Inflammatory macrophage treated with lipopolysaccharide for 4 hours (primary cell): ENCODE results near the gene ALOX5AP.

Experiments used
- DNase-seq: peaks from one replicate; pipeline ENCODE4 v3.0.0-alpha.2; 2020

The ALOX5AP gene

DNA sequence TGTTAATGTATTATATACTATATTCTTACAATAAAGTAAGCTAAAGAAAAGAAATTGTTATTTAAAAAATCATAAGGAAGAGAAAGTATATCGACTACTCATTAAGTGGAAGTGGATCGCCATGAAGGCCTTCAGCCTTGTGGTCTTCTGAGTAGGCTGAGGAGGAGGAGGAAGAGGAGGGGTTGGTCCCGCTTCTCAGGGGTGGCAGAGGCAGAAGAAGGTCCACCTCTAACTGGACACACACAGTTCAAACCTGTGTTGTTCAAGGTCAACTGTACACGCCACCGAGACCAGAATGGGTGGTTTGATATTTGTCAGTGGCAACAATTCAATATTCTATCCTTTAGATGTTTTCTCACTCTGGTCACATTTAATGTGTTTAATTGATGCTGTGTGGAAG, 67.2 kb downstream of the ALOX5AP start:
- DNase-seq: peak; percentile 48

DNA sequence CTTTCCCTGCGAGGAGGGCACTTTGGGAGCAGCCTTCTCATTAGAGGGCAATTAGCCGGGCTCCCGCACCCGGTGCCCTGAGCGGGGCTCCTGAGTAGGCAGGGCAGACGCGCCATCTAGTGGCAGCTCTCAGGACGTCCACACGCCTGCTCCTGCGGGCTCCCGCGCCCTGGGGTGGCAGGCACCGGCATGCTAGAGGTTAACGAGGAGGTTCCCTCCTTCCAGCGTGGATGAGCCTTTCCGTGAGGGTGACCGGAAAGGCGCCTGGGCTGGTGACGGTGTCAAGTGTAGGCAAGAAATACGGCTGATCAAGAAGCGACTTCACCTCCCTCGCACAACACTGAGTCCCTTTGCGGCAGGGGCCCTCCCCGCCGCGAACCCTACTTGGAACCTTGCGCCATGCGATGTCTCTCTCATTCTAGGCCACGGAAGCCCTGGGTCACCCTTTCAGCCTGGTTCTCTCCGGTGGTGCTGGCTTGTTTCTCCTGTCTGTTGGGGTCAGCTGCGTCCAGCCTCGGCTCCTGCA, 67.7 kb downstream of the ALOX5AP start:
- peak; percentile 80 for DNase-seq

DNA sequence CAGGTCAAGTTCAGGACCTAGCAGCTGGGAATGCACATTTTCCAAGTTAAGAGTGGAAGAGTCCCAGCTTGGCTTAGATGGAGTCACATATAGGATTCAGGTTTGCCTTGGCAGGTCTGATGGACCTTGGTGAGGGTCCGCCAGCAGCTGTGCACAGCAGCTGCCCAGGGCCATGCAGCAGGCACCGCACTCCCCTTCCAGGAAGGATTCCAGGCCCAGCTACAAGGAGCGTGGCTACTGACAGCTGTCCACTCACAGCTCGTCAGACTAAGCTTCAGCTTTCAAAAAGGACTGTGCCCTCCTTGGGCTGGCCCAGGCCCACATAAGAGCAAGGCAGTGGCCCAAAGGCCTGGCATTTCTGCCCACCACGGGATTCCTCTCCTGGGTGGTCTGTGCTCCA, 68.4 kb downstream of the ALOX5AP start:
- no peak for DNase-seq

DNA sequence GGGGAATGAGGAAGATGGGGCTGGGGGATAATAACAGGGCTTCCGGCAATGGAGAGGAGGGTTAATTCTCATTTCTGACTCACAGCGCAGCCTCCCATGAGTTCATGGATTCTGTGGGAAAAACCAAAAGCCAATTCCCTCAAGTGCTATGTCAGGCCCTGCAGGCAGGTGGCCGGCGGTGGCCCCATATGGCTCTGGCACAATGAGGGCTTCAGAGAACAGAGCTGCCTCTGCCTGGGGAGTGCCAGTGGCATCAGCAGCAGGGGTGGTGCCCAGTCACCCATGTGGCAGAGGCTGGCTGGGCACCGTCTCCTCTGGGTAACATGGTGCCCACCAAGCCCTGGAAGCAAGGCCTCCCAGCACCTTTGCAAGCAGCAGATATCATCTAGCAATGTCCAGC, 69.1 kb downstream of the ALOX5AP start:
- DNase-seq: no peak

DNA sequence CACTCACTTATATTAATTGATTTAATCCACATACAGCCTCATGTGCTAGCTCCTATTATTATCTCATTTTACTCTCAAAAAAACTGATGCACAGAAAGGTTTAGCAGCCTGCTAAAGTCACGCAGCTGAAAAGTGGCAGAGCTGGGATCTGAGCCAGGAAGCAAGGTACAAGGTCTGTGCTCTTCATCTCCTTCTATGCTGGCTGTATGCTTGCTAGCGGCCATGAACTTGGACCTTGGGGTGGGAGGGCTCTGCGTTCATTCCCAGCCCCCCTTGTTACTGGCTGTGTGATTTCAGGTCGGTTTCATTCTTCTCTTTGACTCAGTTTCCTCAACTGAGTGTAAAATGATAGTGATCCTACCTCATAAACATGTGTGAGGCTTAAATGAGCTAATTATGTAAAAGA, 69.8 kb downstream of the ALOX5AP start:
- no peak for DNase-seq

DNA sequence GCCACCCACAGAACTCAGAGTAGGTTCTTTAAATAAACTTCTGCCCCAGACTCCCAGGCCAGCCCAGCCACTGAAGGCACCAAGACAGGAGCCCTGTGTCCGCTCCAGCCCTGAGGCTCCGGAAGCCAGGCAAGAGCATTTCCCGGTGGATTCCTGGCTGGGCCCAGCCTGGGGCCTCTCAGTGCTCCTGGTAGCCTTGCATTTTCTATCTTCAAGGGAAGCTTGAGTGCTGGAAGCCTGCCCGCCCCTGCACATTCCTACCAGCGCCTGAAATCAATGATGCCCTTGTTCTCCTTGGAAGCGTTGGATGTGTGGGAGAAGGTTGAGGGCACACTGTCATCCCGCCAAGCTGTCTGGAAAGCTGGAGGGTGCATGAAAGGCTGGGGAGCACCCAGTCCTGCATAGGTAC, 70.3 kb downstream of the ALOX5AP start:
- no peak for DNase-seq

DNA sequence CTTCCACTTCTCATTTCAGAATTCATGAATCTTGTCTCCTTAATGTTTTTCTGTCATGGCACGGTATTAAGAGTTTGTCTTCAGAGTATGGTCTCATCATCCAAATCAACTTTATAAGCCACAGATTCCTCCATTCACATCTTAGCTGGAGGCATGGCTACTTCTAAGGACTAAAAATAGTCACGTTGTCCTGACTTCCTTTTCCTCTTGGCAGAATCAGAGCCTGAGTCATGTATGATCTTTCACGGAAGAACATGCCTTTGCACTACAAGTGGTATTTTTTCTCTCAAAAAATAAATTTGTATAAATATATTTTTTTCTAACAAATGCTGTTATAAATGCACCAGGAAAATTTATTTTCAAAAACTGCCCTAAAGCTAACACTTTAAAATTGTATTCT, 71.4 kb downstream of the ALOX5AP start:
- peak; percentile 75 for DNase-seq

DNA sequence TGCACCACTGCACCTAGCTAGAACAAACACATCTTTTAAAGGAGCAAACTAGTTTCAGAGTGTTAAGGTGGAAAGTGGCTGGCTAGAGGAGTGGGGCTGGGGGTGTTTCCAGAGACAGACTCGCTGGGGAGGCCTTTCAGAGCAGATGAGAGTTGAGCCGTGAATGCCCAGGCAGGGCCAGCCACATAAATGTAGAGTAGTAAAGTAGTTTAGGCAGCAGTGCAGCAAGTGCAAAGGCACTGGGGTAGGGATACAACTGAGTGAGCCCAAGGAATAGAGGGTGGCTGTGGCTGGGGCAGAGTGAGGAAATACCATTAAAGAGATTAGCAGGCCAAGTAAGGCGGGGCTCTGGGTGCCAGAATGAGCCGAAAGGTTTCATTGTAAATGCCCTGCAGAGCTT, 72.0 kb downstream of the ALOX5AP start:
- DNase-seq: no peak

DNA sequence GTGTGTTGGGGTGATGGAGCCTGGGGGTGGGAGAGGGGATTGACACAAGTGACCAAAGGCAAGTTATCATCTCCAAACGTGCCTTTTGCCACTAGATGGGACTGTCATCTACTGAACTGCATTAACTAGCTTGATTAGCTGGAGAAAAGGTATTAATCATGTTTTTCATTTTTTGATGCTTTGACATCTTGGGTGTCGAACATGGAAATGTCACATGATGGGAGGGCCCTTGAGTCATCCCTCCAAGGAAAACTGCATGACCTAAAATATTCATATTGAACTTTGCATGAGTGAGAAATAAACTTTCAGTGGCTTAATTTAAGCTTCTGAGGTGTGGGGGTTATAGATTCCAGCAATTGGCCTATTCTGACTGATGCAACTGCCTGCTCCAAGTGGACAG, 73.3 kb downstream of the ALOX5AP start:
- DNase-seq: no peak

DNA sequence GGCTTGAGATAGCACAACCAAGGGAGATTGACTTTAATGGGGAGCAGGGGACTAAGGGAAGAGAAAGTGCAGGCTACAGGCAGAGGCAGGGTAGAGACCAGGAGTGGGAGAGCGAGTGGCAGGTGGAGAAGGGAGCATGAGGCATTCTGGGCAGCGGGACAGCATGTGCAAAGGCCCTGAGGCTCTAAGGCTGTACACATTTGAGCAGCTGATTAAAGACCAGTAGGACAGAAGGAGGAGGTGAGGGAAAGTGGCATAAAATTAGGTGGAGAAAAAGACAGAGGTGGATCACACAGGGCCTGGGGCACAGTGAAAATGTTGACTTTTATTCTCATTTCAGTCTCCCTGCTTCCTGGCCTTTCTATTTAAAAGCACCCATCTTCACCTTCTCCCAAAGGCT, 74.4 kb downstream of the ALOX5AP start:
- no peak for DNase-seq

DNA sequence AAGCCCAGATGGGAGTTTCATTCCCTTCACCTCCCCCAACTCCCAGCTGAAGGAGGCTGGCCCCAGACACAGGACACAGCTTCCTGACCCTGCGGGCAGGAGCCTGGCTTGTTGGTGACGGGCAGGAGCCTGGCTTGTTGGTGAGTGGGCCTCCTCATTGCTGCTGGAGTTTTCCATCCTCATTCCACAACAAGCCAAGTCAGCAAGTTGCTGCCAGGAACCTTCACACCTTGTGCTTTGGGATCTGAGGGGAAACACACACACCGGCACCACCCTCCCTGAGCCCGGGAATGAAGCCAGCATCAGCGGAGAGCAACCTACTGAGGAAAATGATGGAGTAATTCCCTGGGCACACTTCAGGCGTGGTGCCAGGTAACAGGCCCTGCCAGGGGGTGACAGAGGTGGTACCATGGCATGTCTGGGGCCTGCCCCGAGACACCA, 74.9 kb downstream of the ALOX5AP start:
- no peak for DNase-seq

DNA sequence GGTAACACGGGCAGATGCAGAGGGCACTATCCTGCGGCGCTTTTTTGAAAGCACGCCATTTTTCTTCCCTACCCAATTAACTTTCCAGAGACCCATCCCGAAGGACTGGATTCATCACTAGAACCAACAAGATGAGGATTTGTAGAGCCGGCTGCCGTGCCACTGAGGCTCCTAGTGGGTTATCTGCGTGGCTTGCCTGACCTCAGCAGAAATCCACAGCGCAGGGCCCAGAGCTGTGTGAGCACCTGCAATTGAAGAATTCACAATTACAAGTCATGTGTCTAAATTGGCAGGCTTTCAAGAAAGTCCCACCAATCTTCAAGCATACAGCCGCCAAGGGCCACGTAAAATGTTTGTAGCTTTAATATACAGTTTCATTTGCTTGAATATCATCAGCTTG, 75.5 kb downstream of the ALOX5AP start:
- no peak for DNase-seq
